Glutamatergic neuron (in vitro differentiated cells): Measurements from ENCODE around the gene LEF1. TPM values are rescaled to one million over a fixed set of nuclear protein-coding genes. Genes with fewer than 3 reads are reported as not detected.
"Not testable (repeated sequence)": the region's sequence is repeated elsewhere in the genome, so short reads cannot be mapped to it uniquely, and the experiment has no call there.

ENCODE experiments used
- DNase-seq: peaks from one replicate; pipeline ENCODE4 v3.0.0; 2022
- H3K27ac Mint-ChIP-seq: one replicate; pipeline ENCODE4 v1.8.0; 2020; ENCODE audit warnings: mild to moderate bottlenecking, mixed read lengths, inconsistent platforms; ENCODE audit not compliant: unreplicated experiment
- H3K27me3 Mint-ChIP-seq: one replicate; pipeline ENCODE4 v1.8.0; 2020; ENCODE audit warnings: mild to moderate bottlenecking, moderate library complexity, mixed read lengths, inconsistent platforms; ENCODE audit not compliant: unreplicated experiment
- H3K36me3 Mint-ChIP-seq: one replicate; pipeline ENCODE4 v1.8.0; 2020; ENCODE audit warnings: mild to moderate bottlenecking, mixed read lengths, inconsistent platforms; ENCODE audit not compliant: unreplicated experiment
- H3K4me1 Mint-ChIP-seq: one replicate; pipeline ENCODE4 v1.8.0; 2020; ENCODE audit warnings: mild to moderate bottlenecking, low read depth, mixed read lengths, inconsistent platforms; ENCODE audit not compliant: unreplicated experiment
- H3K4me3 Mint-ChIP-seq: one replicate; pipeline ENCODE4 v1.8.0; 2020; ENCODE audit warnings: mild to moderate bottlenecking, mixed read lengths, inconsistent platforms; ENCODE audit not compliant: unreplicated experiment
- H3K9me3 Mint-ChIP-seq: one replicate; pipeline ENCODE4 v1.8.0; 2020; ENCODE audit warnings: mild to moderate bottlenecking, moderate library complexity, mixed read lengths, inconsistent platforms; ENCODE audit not compliant: unreplicated experiment
- total RNA-seq: library from RNA; stranded (reverse); fragmentation: NEBNext Ultra II Directional; extraction: Animal tissue kit (Norgen Biotek cat#: 25700); gene quantifications from one replicate; pipeline ENCODE4 v1.2.1, GENCODE V29; 2021; ENCODE audit not compliant: unreplicated experiment
- TF ChIP-seq, protein P1 (sequence below): fragments of 200-600 bp; sonication (generic); IDR thresholded peaks from one replicate; pipeline ENCODE4 v1.5.0; 2021; ENCODE audit not compliant: partially characterized antibody, unreplicated experiment

The LEF1 gene
- total RNA-seq, 1 donor from 2014 or later: 0.98 TPM

DNA sequence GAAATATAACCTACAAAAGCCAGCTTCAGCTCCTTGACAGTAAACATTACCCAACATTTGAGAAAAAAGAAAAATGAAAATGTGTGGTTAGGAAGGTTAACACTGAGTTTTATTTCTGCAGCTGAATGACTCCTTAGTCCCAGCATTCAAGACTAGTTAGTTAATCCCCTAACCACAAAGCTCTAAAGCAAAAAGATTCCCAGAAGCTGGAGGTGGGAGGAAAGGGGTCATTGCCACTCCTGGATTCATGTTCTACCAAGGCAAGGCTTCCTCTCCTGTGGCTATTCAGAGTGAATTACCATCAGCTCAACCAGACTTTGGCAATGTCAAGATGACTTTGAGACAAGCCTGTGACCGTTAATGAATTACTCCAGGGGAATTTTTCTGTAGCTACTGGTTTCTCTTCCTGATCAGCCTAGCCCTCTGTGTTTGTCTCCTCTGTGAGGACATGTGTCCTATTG lies 115.5 kb downstream of the LEF1 start:
- no peak overlapping the region for H3K4me3 Mint-ChIP-seq
- H3K4me1 Mint-ChIP-seq: peaks cover 28% of the 10 kb centered on the region
- TF ChIP-seq, protein P1, sequence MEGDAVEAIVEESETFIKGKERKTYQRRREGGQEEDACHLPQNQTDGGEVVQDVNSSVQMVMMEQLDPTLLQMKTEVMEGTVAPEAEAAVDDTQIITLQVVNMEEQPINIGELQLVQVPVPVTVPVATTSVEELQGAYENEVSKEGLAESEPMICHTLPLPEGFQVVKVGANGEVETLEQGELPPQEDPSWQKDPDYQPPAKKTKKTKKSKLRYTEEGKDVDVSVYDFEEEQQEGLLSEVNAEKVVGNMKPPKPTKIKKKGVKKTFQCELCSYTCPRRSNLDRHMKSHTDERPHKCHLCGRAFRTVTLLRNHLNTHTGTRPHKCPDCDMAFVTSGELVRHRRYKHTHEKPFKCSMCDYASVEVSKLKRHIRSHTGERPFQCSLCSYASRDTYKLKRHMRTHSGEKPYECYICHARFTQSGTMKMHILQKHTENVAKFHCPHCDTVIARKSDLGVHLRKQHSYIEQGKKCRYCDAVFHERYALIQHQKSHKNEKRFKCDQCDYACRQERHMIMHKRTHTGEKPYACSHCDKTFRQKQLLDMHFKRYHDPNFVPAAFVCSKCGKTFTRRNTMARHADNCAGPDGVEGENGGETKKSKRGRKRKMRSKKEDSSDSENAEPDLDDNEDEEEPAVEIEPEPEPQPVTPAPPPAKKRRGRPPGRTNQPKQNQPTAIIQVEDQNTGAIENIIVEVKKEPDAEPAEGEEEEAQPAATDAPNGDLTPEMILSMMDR: no peak
- no peaks in the 10 kb centered on the region for H3K27me3 Mint-ChIP-seq
- no peak for DNase-seq
- no peaks in the 10 kb centered on the region for H3K9me3 Mint-ChIP-seq
- H3K36me3 Mint-ChIP-seq: no peaks in the 10 kb centered on the region
- no peak overlapping the region for H3K27ac Mint-ChIP-seq

GRCh38 chr4:108052558-108053120 lies 116.1 kb downstream of the LEF1 start:
- H3K36me3 Mint-ChIP-seq: no peaks in the 10 kb centered on the region
- peaks cover 27% of the 10 kb centered on the region for H3K4me1 Mint-ChIP-seq
- TF ChIP-seq, protein P1: no peak
- no peaks in the 10 kb centered on the region for H3K9me3 Mint-ChIP-seq
- no peak for DNase-seq
- no peaks in the 10 kb centered on the region for H3K27me3 Mint-ChIP-seq
- H3K4me3 Mint-ChIP-seq: no peak overlapping the region
- H3K27ac Mint-ChIP-seq: no peak overlapping the region

GRCh38 chr4:108051343-108051742 lies 117.4 kb downstream of the LEF1 start:
- Mint-ChIP-seq H3K4me1 (peaks cover 24% of the 10 kb centered on the region), H3K9me3 (no peaks in the 10 kb centered on the region), H3K4me3 (no peak overlapping the region), H3K36me3 (no peaks in the 10 kb centered on the region), H3K27me3 (no peaks in the 10 kb centered on the region), H3K27ac (no peak overlapping the region)
- no peak for DNase-seq
- TF ChIP-seq, protein P1: no peak

DNA sequence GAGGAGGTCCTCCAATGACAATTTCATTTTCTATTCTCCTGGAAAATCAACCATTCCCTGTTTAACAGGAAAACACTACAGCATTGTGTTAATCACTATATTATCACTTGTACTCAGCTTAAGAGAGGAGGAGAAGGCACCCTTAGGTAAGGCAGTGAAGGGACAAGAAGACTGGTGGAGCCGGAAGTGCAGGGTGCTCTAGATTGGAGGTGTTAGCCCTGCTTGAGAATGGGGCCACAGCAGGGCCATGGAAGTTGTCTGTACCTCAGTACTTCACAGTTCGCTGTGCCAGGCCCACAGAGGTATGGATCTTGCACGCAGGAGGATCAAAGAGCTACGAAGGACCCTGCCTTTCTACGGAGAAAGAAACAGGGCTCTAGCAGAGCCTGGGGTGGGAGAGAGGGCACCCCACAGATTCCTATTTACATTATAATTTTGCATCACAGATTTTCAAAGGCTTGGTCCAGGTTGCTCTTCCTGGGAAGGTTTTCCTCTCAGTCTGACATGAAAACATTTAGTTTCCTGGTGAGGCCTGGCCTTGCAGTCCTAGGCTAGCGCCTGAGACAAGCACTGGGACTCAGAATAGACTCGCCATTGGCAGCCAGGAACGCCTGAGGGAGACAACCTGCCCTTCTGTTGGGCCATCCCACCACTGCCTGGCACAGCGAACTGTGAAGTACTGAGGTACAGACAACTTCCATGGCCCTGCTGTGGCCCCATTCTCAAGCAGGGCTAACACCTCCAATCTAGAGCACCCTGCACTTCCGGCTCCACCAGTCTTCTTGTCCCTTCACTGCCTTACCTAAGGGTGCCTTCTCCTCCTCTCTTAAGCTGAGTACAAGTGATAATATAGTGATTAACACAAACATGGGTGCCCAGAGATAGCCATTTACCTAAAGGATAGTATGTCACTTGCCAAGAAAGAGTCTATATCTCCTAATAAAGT lies 118.3 kb downstream of the LEF1 start:
- H3K36me3 Mint-ChIP-seq, H3K27ac Mint-ChIP-seq, DNase-seq, H3K4me3 Mint-ChIP-seq, H3K27me3 Mint-ChIP-seq, H3K9me3 Mint-ChIP-seq: not testable (repeated sequence)
- H3K4me1 Mint-ChIP-seq: peaks cover 18% of the 10 kb centered on the region

DNA sequence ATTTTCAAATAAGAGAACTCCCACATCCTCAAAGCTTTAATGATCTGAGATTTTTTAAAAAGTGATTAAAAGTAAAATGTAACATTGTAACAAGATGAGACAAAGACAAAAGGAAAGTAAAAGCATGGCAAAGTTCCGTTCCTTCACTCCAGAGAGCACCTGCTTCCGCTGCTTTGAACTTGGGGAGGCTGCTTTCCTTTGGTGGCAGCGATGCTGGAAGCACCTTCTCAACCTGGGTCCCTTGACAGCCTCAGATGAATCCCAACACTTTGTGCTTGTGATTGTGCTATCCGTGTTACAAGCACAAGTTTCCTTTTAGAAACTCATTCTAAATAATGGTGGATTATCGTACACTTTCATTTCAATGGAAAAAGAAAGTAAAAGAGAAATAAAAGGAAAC lies 119.3 kb downstream of the LEF1 start:
- TF ChIP-seq, protein P1: no peak
- DNase-seq: no peak
- peaks cover 9% of the 10 kb centered on the region for H3K4me1 Mint-ChIP-seq
- no peaks in the 10 kb centered on the region for H3K27me3 Mint-ChIP-seq
- H3K4me3 Mint-ChIP-seq: no peak overlapping the region
- no peak overlapping the region for H3K27ac Mint-ChIP-seq
- H3K9me3 Mint-ChIP-seq: no peaks in the 10 kb centered on the region
- H3K36me3 Mint-ChIP-seq: no peaks in the 10 kb centered on the region
